GM21526 (cell line): ENCODE results near the gene RLN1.
"Not testable (repeated sequence)": the region's sequence is repeated elsewhere in the genome, so short reads cannot be mapped to it uniquely, and the experiment has no call there.

Source experiments
- ATAC-seq: cut with Tn5 transposase; IDR thresholded peaks from one replicate; pipeline ENCODE4 v1.9.1; 2021; ENCODE audit warnings: moderate library complexity; ENCODE audit not compliant: unreplicated experiment, low FRiP score

The RLN1 gene

GRCh38 chr9:5338992-5339981 lies at the start of gene RLN1:
RLN1 (minus strand) TSS chr9:5339876; CDS start chr9:5339746, 130 bp downstream.
- peak; percentile 99 for ATAC-seq

GRCh38 chr9:5389109-5389732 lies 49.5 kb upstream of the RLN1 start:
- no peak for ATAC-seq

- ATAC-seq = no peak
Measured at GRCh38 chr9:5388026-5388819, 48.5 kb upstream of the RLN1 start.

DNA sequence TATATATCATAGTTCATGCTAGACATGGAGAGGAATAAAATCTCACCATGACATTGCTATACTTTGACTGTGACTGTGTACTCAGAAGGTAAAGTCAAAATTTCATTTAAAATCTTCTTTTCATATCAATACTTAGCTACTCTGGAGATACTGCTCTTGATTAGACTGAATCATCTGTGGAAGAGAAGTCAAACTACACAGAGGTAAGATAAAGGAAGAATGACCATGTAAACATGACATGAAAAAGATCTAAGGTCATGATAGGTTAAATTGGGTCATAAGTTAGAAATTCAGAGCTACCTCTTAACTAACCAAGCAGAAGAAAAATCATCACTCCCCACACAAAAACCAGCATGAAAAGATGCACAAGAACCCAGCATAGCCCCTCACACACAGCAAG lies 44.8 kb upstream of the RLN1 start:
- ATAC-seq = no peak

DNA sequence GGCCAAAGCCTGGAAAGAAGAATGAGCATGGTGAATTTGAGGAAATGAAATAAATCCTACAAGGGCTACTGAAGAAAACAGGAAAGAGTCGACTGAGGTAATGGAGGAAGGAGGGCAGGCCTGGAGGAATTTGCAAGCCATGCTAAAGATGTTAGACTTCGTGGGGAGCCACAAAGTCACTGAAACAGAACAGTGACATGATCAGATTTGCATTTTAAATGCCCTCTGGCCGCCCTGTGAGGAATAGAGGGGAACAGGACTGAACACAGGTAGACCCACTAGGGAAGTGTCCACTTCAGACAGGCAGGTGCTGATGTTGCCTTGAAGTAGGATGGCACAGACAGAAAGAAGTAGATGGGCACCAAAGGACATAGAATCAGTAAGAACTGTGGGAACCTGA lies 42.8 kb upstream of the RLN1 start:
- no peak for ATAC-seq

DNA sequence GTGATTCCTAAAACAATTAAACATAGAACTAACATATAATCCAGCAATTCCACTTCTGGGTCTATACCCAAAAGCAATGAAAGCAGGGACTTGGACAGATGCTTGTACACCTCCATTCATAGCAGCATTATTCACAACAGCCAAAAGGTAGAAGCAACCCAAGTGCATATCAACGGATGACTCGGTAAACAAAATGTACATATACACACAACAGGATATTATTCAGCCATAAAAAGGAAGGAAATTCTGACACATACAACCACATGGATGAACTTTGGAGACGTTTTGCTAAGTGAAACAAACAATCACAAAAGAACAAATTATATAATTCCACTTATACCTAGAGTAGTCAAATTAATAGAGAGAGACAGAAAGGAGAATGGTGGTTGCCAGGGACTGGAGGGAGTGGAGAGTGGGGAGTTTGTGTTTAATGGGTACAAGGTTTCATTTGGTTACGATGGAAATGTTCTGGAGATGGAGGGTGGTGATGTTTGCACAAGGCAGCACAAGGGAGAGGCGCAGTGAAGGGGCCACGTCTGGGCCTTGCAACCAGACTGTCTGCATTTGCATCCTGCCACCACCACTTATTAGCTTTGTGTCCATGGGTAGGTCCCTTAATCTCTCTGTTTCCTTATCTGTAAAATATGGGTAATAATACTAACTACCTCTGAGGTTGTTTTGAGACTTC lies 36.3 kb upstream of the RLN1 start:
- ATAC-seq = no peak

DNA sequence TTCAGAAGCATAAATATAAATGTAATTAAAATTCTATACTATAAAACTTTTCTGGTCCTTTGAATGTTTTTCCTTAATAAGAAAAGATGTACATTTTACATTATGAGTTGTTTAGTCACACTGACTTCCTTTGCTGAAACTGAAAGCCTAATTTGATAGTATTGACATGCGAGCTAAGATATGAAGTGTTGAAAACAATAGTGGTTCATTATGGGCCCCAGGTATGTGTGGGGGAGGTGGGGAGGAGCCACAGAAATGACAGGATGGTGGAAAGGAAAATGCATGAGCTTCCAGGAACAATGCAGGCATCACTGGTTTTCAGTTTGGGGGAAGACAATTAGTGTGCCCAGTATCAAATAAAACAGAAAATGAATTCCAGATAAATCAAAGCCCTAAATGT lies 35.4 kb upstream of the RLN1 start:
- ATAC-seq = no peak

DNA sequence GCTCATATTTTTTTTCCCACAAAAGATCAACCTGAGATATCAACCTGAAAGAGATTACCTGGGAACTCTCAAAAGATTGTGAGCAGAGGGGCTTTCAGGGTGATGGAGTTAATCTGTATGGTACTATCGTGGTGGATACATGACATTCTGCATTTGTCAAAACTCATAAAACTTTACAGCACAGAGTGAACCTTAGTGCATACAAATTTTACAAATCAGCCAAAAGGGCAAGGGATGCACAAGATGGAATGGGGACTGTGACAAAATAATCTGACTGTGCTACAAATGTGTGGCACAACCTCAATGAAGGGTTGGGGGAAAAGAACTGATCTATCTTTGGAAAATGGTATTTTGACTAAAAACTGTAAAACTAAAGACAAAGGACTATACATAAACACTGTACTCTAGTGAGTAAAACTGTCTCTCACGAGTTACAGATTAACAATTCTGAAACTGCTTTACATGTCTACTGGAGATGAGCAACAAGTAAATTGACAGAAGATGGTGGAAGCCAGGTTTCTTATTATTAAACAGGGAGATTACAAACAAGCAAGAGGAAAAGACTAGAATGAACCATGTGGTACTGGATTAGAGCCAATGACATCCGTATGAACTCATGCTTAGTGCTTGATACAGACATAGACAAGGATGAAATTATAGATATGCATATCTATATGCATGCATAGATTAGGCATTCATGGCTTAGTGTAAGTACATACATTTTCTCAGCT lies 24.8 kb upstream of the RLN1 start:
- no peak for ATAC-seq

DNA sequence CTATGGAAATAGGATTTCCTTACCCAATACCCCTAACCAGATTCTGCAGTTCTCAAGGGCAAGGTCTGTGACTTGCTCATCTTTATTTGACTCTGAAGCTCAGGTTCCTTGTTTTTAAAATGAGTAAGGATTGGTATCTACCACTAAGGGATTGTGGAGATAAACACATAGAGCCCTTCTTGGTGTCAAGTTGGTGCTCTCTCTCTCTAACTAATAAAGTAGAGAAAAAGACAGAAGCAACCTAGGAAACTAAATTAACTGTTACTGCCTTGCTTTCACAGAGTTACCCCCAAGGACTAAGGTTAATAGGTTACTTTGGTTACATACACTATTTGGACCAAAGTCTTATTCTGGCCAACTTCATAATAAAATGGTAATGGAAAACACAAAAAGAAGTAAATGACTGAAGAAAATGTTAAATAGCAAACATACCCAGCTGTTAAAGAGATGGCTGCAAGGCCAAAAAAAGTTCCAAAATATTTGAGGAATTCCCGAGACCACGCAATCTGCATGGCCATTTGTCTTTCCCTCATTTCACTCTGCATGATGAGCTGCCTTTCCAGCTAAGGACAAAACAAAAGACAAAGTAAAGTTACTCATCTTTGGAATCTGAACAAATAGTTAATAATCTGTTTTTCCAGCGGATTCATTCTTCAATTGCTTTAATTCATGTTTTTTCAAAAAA lies 21.8 kb upstream of the RLN1 start:
- ATAC-seq = no peak

DNA sequence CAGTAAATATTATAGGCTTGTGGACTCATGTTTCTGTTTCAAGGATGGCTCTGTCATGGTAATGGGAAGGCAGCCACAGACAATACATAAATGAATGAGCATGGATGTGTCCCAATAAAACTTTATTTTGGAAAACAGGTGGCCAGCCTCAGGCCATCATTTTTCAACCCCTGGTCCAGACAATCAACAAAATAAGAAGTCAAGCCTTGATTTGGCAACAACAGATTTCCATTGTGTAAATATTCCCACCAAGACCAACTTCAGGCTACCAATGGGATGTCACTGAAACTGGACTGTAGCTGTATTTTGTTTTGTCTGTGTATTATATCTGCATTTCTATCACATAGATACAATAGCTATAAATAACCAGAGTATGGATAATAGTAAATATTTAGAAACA lies 20.7 kb upstream of the RLN1 start:
- no peak for ATAC-seq

DNA sequence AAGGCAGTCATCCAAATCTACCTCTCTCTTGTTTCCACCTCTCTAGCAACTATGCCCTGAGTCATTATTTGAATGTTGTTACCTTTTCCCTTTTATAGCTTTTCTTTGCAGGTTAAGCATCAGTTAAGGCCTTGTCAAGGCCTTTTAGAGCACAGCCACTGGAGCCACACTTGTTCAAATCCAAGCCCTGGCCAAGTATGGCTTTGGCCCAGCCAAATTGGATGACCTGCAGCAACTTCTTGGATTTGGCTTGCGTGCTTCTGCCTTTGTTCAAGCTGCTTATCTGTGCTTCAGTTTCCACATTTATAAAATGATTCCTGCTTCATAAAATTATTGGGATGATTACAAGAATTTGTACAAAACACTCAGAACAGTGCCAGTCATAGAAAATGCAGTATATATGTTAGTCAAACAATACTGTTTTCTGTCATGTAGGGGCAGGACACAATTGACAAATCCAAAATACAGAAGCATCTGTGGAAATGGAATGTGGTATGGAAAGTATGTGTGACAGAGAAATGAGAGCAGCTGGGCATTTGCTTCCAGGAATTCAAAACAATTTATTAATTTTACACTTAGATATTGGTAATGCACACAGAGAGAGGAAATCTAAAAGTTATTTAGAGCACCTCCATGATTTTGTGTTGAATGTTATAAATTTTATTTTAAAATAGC lies 17.9 kb upstream of the RLN1 start:
- no peak for ATAC-seq

DNA sequence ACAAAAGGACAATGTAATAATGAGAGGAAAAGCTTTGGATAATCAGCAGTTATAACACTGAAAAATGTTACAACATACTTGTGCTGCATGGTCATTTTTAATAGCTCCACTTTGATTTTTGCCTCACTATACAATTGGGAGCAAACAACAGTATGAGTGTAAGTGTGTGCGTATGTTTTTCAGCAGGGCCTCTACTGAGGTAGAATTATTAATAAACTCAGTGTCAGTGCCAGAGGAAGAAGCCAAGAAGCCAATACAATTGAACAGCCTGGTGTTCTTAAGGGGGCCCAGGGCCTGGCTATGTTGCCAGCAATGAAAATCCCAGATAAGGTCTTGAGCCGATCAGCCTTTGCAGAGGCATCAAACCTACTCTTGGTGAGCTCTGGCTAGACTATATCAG lies 16.1 kb upstream of the RLN1 start:
- ATAC-seq = no peak

DNA sequence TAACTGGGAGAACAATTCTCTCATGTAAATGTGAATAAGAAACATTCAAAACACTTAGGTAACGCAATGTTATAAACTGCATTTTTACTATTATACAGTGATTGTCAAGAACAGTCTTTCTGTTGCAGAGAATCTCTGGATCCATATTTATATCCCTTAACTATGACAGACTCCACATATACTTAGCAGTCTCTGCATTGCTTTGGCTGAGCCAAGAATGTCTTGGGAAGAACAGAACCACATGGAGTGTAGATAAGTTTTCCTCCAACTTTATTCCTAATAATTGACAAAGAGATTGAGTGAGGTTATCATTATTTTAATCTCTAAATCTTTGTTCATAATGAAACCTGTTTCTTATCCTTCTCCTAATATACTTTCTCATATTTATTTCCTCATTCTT lies 15.6 kb upstream of the RLN1 start:
- ATAC-seq = no peak

- no peak for ATAC-seq
Measured at GRCh38 chr9:5354184-5354583, 14.5 kb upstream of the RLN1 start.

- no peak for ATAC-seq
Measured at GRCh38 chr9:5352637-5353248, 13.1 kb upstream of the RLN1 start.

- no peak for ATAC-seq
Measured at GRCh38 chr9:5336688-5337087, 3.0 kb downstream of the RLN1 start.

GRCh38 chr9:5331276-5331675 lies 8.4 kb downstream of the RLN1 start:
- not testable (repeated sequence) for ATAC-seq

DNA sequence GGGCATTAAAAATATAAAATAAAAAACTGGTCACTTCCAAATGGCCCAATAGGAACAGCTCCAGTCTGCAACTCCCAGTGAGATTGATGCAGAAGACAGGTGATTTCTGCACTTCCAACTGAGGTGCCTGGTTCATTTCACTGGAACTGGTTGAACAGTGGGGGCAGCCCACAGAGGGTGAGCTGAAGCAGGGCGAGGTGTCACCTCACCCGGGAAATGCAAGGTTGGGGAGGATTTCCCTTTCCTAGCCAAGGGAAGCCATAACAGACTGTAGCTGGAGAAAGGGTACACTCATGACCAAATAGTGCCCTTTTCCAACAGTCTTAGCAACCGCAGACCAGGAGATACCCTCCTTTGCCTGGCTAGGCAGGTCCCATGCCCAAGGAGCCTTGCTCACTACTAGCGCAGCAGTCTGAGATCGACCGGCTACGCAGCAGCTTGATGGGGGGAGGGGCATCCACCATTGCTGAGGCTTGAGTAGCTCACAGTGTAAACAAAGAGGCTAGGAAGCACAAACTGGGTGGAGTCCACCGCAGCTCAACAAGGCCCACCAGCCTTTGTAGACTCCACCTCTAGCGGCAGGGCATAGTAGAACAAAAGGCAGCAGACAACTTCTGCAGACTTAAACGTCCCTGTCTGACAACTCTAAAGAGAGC lies 12.7 kb downstream of the RLN1 start:
- no peak for ATAC-seq
